Right ventricle myocardium inferior (tissue), 1 donor: Measurements from ENCODE around the gene NOTUM. TPM values are rescaled to one million over a fixed set of nuclear protein-coding genes. Genes with fewer than 3 reads are reported as not detected.

Source experiments
- ATAC-seq: fragments of 200-7000 bp; cut with Tn5 transposase; one replicate; pipeline ENCODE4 v1.9.1; 2020; ENCODE audit warnings: mild to moderate bottlenecking, moderate library complexity
- DNase-seq: peaks from one replicate; pipeline ENCODE4 v3.0.0; 2021; ENCODE audit errors: missing footprints
- intact Hi-C: fragments of 100-400 bp; cut with DNase I; formaldehyde crosslinking; loops from one replicate; pipeline ENCODE4 v1.11.0; 2022
- total RNA-seq: library from RNA; stranded (reverse); fragmentation: NEBNext Ultra II Directional; extraction: Animal tissue kit (Norgen Biotek cat#: 25700); gene quantifications from one replicate; pipeline ENCODE4 v1.2.1, GENCODE V29; 2021
- donor health status: DM: no; HTN: yes; CAD: no; lungs with severe emphysema.

The NOTUM gene
- total RNA-seq, 1 donor from 2014 or later = 0.89 TPM

DNA sequence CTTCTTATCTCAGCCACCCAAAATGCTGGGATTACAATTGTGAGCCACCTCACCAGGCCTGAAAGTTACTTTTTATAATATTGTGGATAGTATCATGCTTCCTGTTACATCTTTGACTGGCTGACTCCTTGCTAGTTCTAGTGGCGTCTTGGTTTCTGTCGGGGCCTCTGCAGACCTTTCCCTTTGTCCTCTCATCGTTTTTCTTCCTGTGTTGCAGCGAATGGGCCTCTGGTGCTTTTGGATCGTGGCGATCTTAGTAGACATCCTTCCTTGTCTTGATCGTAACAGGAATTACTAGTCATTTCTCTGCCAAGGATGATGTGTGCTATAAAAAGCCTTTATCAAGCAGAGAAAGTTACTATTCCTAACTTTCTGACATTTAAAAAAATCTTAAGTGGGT is 37.2 kb upstream of the NOTUM start:
- DNase-seq = no peak
- ATAC-seq = no peak
- intact Hi-C loops = no loop called here

GRCh38 chr17:81996757-81997441 is 35.9 kb upstream of the NOTUM start:
- intact Hi-C loops = no loop called here
- ATAC-seq (no peak), DNase-seq (no peak)

GRCh38 chr17:81996232-81996756 is 35.3 kb upstream of the NOTUM start:
- no peak for DNase-seq
- ATAC-seq = no peak
- intact Hi-C loops = no loop called here

GRCh38 chr17:81995463-81996231 is 34.7 kb upstream of the NOTUM start:
- DNase-seq (no peak), ATAC-seq (no peak)
- intact Hi-C loops = no loop called here

GRCh38 chr17:81994593-81995462 is 33.8 kb upstream of the NOTUM start:
- no peak for ATAC-seq
- no peak for DNase-seq
- intact Hi-C loops = no loop called here

DNA sequence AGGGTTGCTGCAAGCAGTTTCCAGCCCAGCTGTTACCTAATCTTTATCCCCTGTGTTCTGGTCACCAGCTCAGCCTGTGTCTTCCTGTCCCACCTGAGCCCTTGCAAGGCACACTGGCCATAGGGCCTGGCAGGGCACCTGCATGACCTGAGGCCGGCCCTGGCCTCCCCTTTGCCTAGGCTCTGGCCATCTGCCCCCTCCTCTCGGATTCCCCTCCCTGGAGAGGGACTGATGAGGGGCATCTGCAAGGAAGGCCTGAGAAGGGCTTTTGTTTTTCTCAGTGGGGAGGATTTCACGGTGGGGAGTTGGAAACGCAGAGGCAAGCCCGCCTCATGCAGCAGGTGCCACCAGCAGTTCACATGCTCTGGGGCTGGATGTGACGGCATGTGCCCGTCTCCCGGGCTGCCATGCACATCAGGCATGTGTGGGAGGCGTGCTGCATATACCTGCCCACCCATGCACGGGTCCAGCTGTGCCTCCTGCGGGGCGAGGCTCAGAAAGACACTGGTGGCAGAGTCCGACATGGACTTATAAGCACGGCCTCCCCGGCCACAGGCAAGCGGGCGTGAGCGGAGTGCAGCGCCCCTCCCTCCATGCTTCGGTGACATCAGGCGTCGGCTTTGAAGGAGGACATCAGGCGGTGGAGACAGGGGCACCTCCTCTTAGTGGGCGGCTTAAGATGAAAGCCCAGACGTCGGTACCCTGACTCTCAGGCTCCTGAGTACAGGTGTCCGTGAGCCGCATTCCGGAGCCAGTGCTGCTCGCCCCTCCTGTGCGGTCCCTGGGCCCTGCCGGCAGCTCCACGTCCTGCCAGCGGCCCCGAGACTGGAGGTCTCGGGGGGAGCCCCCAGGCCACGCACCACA is 33.0 kb upstream of the NOTUM start:
- intact Hi-C loops = loop anchor here (2.0 kb wide), 1 partner anchor 19 kb away; no protein-coding TSS in a partner anchor
- DNase-seq = no peak
- ATAC-seq = no peak

GRCh38 chr17:81992306-81993102 is 31.5 kb upstream of the NOTUM start:
- no peak for DNase-seq
- ATAC-seq = no peak
- intact Hi-C loops = loop anchor here (2.0 kb wide), 1 partner anchor 20 kb away; no protein-coding TSS in a partner anchor

DNA sequence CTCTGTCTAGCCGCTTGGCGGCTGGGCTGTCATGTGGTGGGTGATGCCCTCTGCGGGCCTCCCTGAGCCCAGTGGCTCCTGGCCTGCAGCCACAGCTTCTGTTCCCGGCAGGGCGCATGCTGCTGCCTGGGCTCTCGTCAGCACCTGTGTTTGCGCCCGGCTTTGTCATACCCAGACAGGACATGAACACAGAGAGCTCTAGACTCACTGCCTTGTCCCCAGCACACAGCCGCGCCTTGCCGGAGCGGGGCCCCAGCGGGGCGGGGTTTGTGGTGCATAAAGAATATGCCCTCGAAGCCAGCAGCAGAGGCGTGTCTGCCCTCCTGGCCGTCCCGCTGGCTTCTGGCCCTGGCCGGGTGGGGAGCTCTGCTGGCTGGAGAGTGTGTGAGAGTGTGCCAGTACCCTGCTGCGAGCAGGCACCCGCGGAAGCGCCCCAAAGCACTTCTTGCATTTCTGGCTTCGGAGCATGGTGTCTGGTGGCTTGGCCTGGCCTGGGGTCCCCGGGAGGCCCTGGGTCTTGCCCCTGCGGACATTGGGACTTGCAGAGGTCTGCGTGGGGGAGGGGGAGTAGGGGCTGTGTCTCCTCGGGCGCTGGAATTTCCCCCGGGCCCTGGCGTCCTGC is 30.8 kb upstream of the NOTUM start:
- intact Hi-C loops = loop anchor here (2.0 kb wide), 1 partner anchor 21 kb away; no protein-coding TSS in a partner anchor
- peak; percentile 84 for DNase-seq
- ATAC-seq = peak; percentile 87

GRCh38 chr17:81990836-81991683 is 30.1 kb upstream of the NOTUM start:
- intact Hi-C loops = no loop called here
- no peak for DNase-seq
- ATAC-seq = peak; percentile 9

DNA sequence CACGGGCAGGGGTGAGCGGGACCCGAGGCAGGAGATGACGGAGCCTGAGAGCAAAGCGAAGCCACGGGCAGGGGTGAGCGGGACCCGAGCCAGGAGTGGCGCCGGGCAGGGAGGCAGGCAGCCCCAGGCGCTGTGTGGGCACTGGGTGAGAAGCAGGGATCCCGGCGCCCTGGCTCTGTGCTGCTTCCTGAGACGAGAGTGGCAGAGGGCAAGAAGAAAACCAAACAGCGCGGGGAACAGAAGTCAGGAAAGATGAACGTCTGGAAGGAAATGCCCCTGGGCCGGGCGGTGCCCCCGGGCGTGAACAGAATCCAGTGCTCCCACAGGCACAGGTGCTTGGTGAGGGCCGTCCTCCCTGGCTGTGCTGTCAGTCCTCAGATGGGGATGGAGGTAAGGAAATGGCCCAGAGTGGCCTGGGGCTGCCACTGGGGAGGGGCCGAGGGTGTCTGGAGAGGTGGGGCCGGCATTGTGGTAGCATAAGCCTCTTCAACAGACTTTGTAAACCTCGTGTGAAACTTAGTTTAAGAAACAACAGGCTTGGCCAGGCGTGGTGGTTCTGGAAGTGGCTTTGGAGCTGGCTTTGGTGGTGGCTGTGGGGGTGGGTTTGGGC is 26.3 kb upstream of the NOTUM start:
- DNase-seq = no peak
- ATAC-seq = no peak
- intact Hi-C loops = no loop called here

GRCh38 chr17:81986606-81987005 is 25.6 kb upstream of the NOTUM start:
- intact Hi-C loops = no loop called here
- ATAC-seq = no peak
- no peak for DNase-seq

- ATAC-seq (peak; percentile 5), DNase-seq (no peak)
- intact Hi-C loops = no loop called here
Measured at GRCh38 chr17:81984773-81985410, 23.9 kb upstream of the NOTUM start.

- ATAC-seq = no peak
- intact Hi-C loops = no loop called here
Measured at GRCh38 chr17:81983639-81984373, 22.8 kb upstream of the NOTUM start.

DNA sequence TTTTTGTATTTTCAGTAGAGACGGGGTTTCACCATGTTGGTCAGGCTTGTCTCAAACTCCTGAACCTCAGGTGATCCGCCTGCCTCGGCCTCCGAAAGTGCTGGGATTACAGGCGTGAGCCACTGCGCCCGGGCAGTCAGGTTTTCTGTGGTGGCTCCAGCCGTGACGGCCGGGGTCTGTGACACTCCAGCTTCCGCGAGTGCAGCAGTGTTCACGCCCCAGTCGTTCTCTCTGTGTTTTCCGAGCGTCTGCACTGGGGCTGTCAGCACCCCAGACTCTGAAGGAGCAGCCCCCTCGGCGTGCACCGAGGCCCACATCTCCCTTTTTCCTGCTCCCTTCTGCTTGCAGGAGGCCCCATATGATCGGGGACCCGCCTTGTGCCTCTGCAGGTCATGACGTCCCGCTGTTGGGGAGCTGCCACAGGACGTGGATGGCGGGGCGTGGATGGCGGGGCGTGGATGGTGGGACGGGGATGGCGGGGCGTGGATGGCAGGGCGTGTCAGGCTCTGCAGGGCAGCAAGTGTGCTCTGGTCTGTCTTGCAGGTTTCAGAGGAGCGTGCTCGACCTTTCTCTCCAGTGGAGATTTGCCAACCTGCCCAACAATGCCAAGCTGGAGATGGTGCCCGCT is 22.1 kb upstream of the NOTUM start:
- intact Hi-C loops = no loop called here
- no peak for DNase-seq

More at GRCh38 chr17:81983639-81984373, 22.8 kb upstream of the NOTUM start:
- DNase-seq = no peak

More for the DNA sequence above, 22.1 kb upstream of the NOTUM start:
- ATAC-seq = no peak
